PC-9 (cell line): ENCODE measurements around the gene GRAP2. TPM values are rescaled to one million over a fixed set of nuclear protein-coding genes. Genes with fewer than 3 reads are reported as not detected.

Experiments used
- BruUV-seq: library from RNA; stranded (reverse); fragments of 400-500 nt; replicated peaks from 2 replicates; lab custom pipeline; 2021; lab: Mats Ljungman, UMichigan
- CTCF ChIA-PET: fragments of 300-600 bp; sonication (Branson Sonifier 250); formaldehyde crosslinking; loops from one replicate; lab custom pipeline; 2022; ENCODE audit warnings: antibody characterized with exemption; lab: Charles Lee
- POLR2A ChIA-PET: fragments of 300-600 bp; sonication (Branson Sonifier 250); formaldehyde crosslinking; loops from one replicate; lab custom pipeline; 2022; ENCODE audit warnings: antibody characterized with exemption; ENCODE audit not compliant: unreplicated experiment; lab: Charles Lee
- DNase-seq, 2 experiments: peaks; one replicate each; pipeline versions ENCODE4 v3.0.0 to v3.0.0-alpha.2; 2015 to 2022; ENCODE audit warnings: mixed read lengths in 1 of 2
- H2AFZ ChIP-seq: fragments of 200-600 bp; sonication (generic); 2 replicates; pipeline ENCODE4 v1.8.1; 2017; ENCODE audit warnings: antibody characterized with exemption
- H3F3A ChIP-seq: fragments of 200-600 bp; sonication (generic); 2 replicates; pipeline ENCODE4 v1.8.1; 2017; ENCODE audit warnings: antibody characterized with exemption, mild to moderate bottlenecking, low read depth; ENCODE audit not compliant: insufficient read depth
- H3K27ac ChIP-seq: fragments of 200-600 bp; sonication (generic); 2 replicates; pipeline ENCODE4 v1.6.1; 2016; ENCODE audit warnings: mixed run types
- H3K27me3 ChIP-seq: fragments of 200-600 bp; sonication (generic); 2 replicates; pipeline ENCODE4 v1.6.1; 2016; ENCODE audit warnings: low read depth, mixed run types; ENCODE audit not compliant: insufficient read depth
- H3K36me3 ChIP-seq: fragments of 200-600 bp; sonication (generic); 2 replicates; pipeline ENCODE4 v1.6.1; 2016; ENCODE audit warnings: low read depth, mixed run types
- H3K4me1 ChIP-seq: fragments of 200-600 bp; sonication (generic); replicated peaks from 2 replicates; pipeline ENCODE4 v1.6.1; 2016; ENCODE audit warnings: mixed run types; ENCODE audit not compliant: insufficient read depth
- H3K4me2 ChIP-seq: fragments of 200-600 bp; sonication (generic); 2 replicates; pipeline ENCODE4 v1.6.1; 2017; ENCODE audit warnings: mixed run types
- H3K4me3 ChIP-seq: fragments of 200-600 bp; sonication (generic); 2 replicates; pipeline ENCODE4 v1.6.1; 2016; ENCODE audit warnings: mixed run types
- H3K79me2 ChIP-seq: fragments of 200-600 bp; sonication (generic); 2 replicates; pipeline ENCODE4 v1.6.1; 2017; ENCODE audit warnings: low read depth, mixed run types
- H3K9me2 ChIP-seq: fragments of 200-600 bp; sonication (generic); 2 replicates; pipeline ENCODE4 v1.8.1; 2017; ENCODE audit warnings: mild to moderate bottlenecking; ENCODE audit not compliant: insufficient read depth
- H3K9me3 ChIP-seq: fragments of 200-600 bp; sonication (generic); 2 replicates; pipeline ENCODE4 v1.8.1; 2016; ENCODE audit warnings: low read depth; ENCODE audit not compliant: insufficient read depth
- H4K20me1 ChIP-seq: fragments of 200-600 bp; sonication (generic); 2 replicates; pipeline ENCODE4 v1.8.1; 2017; ENCODE audit not compliant: insufficient read depth
- CTCF ChIP-seq: fragments of 200-600 bp; sonication (generic); conservative IDR thresholded peaks from 2 replicates; pipeline ENCODE4 v1.6.1; 2017; ENCODE audit warnings: mixed run types, antibody characterized with exemption, mild to moderate bottlenecking, moderate library complexity
- EZH2 ChIP-seq: fragments of 200-600 bp; sonication (generic); IDR thresholded peaks from 2 replicates; pipeline ENCODE4 v1.8.0; 2017; ENCODE audit warnings: antibody characterized with exemption, low read depth
- intact Hi-C: fragments of 100-400 bp; cut with micrococcal nuclease; formaldehyde crosslinking; loops from one replicate; pipeline ENCODE4 v1.10.0; 2022; ENCODE audit not compliant: unreplicated experiment
- total RNA-seq: library from RNA; stranded (reverse); gene quantifications from 2 replicates; pipeline ENCODE4 v1.2.3, GENCODE V29; 2021

GRAP2 gene
- total RNA-seq, 1 experiment from 2014 or later: not detected

- no peak for DNase-seq
- Histone ChIP-seq H3K9me2 (no peaks in the 10 kb centered on the region), H3K4me3 (no peak overlapping the region), H3K4me1 (no peaks in the 10 kb centered on the region), H3F3A (no peaks in the 10 kb centered on the region), H2AFZ (no peak overlapping the region), H3K27ac (no peak overlapping the region), H4K20me1 (no peaks in the 10 kb centered on the region), H3K36me3 (no peaks in the 10 kb centered on the region), H3K9me3 (no peaks in the 10 kb centered on the region), H3K27me3 (peaks cover 84% of the 10 kb centered on the region), H3K79me2 (no peaks in the 10 kb centered on the region), H3K4me2 (no peak overlapping the region)
- TF ChIP-seq CTCF (no peak), EZH2 (no peak)
- ChIA-PET POLR2A (no interaction called here), CTCF (no interaction called here)
- intact Hi-C loops: no loop called here
- no TSS peak for BruUV-seq
Observed at GRCh38 chr22:39915295-39915726, 14.4 kb downstream of the GRAP2 start.

DNA sequence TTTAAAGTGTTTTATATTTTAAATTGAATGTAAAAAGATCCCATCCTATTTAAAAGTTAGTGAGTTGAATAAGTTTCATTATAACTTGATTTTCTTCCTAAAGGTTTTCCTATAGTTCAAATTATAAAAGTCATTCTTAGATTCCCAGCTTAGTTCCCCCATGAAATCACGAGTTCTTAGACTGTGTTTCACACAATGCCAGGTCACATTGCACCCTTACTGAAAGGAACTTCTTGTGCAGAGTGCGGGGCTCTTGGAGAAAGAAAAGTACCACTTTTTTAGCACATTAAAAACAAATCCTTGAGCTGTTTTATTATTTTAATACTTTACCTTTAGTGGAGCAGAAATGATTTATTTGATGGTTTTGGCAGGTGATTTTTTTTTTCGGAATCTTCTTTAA is 15.6 kb downstream of the GRAP2 start:
- no peaks in the 10 kb centered on the region for H3K9me3 ChIP-seq
- H3K4me2 ChIP-seq: no peak overlapping the region
- no peaks in the 10 kb centered on the region for H4K20me1 ChIP-seq
- CTCF ChIA-PET: interaction anchor here (0.6 kb wide), 1 partner anchor 22 kb away, joined by 3 read pairs; no protein-coding TSS in a partner anchor
- H2AFZ ChIP-seq: no peak overlapping the region
- no peaks in the 10 kb centered on the region for H3K9me2 ChIP-seq
- H3K36me3 ChIP-seq: no peaks in the 10 kb centered on the region
- POLR2A ChIA-PET: no interaction called here
- no peaks in the 10 kb centered on the region for H3K4me1 ChIP-seq
- no peak overlapping the region for H3K4me3 ChIP-seq
- no peaks in the 10 kb centered on the region for H3K79me2 ChIP-seq
- no peaks in the 10 kb centered on the region for H3F3A ChIP-seq
- TF ChIP-seq CTCF: no peak
- TF ChIP-seq EZH2: no peak
- no peak overlapping the region for H3K27ac ChIP-seq
- BruUV-seq: no TSS peak
- DNase-seq: no peak
- peaks cover 88% of the 10 kb centered on the region for H3K27me3 ChIP-seq
- intact Hi-C loops: no loop called here

DNA sequence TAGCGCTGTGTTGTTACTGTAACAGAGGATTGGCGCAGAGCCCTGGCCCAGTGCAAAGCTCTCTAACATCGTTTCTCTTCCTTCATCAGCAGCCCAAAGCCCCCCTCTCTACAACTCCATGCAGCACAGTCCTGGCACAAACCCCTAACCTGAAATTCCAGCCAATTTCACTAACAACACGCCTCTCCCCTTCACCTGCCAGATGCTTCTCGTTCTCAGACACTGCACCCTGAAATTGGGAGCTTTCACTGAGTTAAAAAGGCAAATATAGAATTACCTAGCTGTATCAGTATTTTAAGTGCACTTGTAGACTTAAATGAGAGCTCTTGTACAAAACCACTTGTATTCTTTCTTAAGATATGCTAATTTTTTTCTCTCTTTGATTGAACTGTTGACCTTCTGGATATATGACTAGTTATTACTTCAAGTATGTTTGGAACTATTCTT is 16.3 kb downstream of the GRAP2 start:
- Histone ChIP-seq H3K4me3 (no peak overlapping the region), H3K4me2 (no peak overlapping the region), H3K9me3 (no peaks in the 10 kb centered on the region), H4K20me1 (no peaks in the 10 kb centered on the region), H3K9me2 (no peaks in the 10 kb centered on the region), H3F3A (no peaks in the 10 kb centered on the region), H3K36me3 (no peaks in the 10 kb centered on the region), H3K27ac (no peak overlapping the region), H3K27me3 (peaks cover 87% of the 10 kb centered on the region), H3K4me1 (no peaks in the 10 kb centered on the region), H2AFZ (no peak overlapping the region), H3K79me2 (no peaks in the 10 kb centered on the region)
- TF ChIP-seq EZH2: no peak
- TF ChIP-seq CTCF: no peak
- intact Hi-C loops: no loop called here
- BruUV-seq: no TSS peak
- POLR2A ChIA-PET: interaction anchor here (0.6 kb wide), 1 partner anchor 11 kb away, joined by 10 read pairs; no protein-coding TSS in a partner anchor
- DNase-seq: no peak
- CTCF ChIA-PET: no interaction called here
